Adipocyte (in vitro differentiated cells): ENCODE results near the gene TANC1.
A peak's percentile ranks its signal among the peaks of the same experiment; 100 is the strongest.

ENCODE experiments used
- DNase-seq: peaks from one replicate; pipeline ENCODE4 v3.0.0-alpha.2; 2015; ENCODE audit warnings: low read depth
- H3K27me3 ChIP-seq: replicated peaks from 2 replicates; pipeline ENCODE4 v1.7.0; 2013; ENCODE audit warnings: mild to moderate bottlenecking, low read length, moderate library complexity; ENCODE audit not compliant: control insufficient read depth, insufficient read depth
- H3K36me3 ChIP-seq: 2 replicates; pipeline ENCODE4 v1.7.0; 2013; ENCODE audit warnings: low read length, mild to moderate bottlenecking, moderate library complexity; ENCODE audit not compliant: control insufficient read depth, insufficient read depth, severe bottlenecking
- H3K4me1 ChIP-seq: 2 replicates; pipeline ENCODE4 v1.7.0; 2013; ENCODE audit warnings: mild to moderate bottlenecking, low read length, moderate library complexity; ENCODE audit not compliant: control insufficient read depth, insufficient read depth
- H3K4me3 ChIP-seq: 2 replicates; pipeline ENCODE4 v1.7.0; 2013; ENCODE audit warnings: mild to moderate bottlenecking, low read length, moderate library complexity
- H3K9ac ChIP-seq: 2 replicates; pipeline ENCODE4 v1.7.0; 2013; ENCODE audit warnings: mild to moderate bottlenecking, low read length, moderate library complexity
- H3K9me3 ChIP-seq: 2 replicates; pipeline ENCODE4 v1.7.0; 2013; ENCODE audit warnings: mild to moderate bottlenecking, low read length, moderate library complexity; ENCODE audit not compliant: control insufficient read depth

The TANC1 gene

DNA sequence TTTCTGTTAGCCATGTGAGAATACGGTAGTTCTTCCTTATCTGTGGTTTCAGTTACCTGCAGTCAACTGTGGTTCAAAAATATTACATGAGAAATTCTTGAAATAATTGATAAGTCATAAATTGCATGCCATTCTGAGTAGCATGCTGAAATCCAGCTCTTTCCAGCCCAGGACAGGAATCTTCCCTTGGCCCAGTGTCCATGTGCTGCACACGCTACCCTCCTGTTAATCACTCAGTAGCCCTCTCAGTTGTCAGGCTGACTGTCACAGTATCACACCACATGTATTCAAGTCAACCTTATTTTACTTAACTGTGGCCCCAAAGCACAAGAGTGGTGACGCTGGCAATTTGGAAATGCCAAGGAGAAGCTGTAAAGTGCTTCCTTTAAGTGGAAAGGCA lies 141.1 kb downstream of the TANC1 start:
- Histone ChIP-seq H3K4me1 (peaks cover 3% of the 10 kb centered on the region), H3K27me3 (no peaks in the 10 kb centered on the region), H3K4me3 (no peak overlapping the region), H3K9me3 (no peaks in the 10 kb centered on the region), H3K36me3 (no peaks in the 10 kb centered on the region), H3K9ac (no peak overlapping the region)
- DNase-seq = no peak

- no peaks in the 10 kb centered on the region for H3K27me3 ChIP-seq
- H3K4me3 ChIP-seq = no peak overlapping the region
- H3K4me1 ChIP-seq = peaks cover 3% of the 10 kb centered on the region
- no peaks in the 10 kb centered on the region for H3K9me3 ChIP-seq
- H3K36me3 ChIP-seq = no peaks in the 10 kb centered on the region
- DNase-seq = no peak
- H3K9ac ChIP-seq = no peak overlapping the region
Measured at GRCh38 chr2:159110784-159111183, 142.3 kb downstream of the TANC1 start.

- DNase-seq = no peak
- Histone ChIP-seq H3K9me3 (no peaks in the 10 kb centered on the region), H3K9ac (no peak overlapping the region), H3K4me1 (peaks cover 1% of the 10 kb centered on the region), H3K27me3 (no peaks in the 10 kb centered on the region), H3K4me3 (no peak overlapping the region), H3K36me3 (no peaks in the 10 kb centered on the region)
Measured at GRCh38 chr2:159111346-159111927, 143.0 kb downstream of the TANC1 start.

DNA sequence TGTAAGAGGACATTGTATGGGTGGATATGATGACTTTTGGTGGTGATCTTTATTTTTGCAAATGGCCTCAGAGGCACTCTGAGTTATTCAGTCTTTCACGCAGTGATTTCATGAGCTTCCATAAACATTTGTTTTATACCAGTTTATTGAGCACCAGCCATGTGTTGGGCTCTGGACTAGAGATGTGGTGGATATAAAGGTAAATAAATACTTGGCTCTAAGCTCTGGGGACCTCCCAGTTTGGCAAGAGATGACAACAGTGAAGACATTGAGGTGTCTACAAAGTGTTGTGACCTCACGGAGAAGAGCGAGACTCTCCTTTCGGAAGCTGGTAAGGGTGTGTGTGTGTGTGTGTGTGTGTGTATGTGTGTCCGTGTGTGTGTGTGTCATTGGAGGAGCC lies 146.4 kb downstream of the TANC1 start:
- Histone ChIP-seq H3K9ac (no peak overlapping the region), H3K9me3 (no peaks in the 10 kb centered on the region), H3K27me3 (no peaks in the 10 kb centered on the region), H3K4me1 (no peaks in the 10 kb centered on the region), H3K36me3 (no peaks in the 10 kb centered on the region), H3K4me3 (no peak overlapping the region)
- no peak for DNase-seq

GRCh38 chr2:159116922-159117321 lies 148.5 kb downstream of the TANC1 start:
- no peaks in the 10 kb centered on the region for H3K4me1 ChIP-seq
- H3K9me3 ChIP-seq = no peaks in the 10 kb centered on the region
- H3K4me3 ChIP-seq = no peak overlapping the region
- H3K27me3 ChIP-seq = no peaks in the 10 kb centered on the region
- H3K9ac ChIP-seq = no peak overlapping the region
- no peaks in the 10 kb centered on the region for H3K36me3 ChIP-seq
- no peak for DNase-seq

- H3K9ac ChIP-seq = no peak overlapping the region
- no peaks in the 10 kb centered on the region for H3K36me3 ChIP-seq
- H3K4me3 ChIP-seq = no peak overlapping the region
- no peaks in the 10 kb centered on the region for H3K9me3 ChIP-seq
- no peaks in the 10 kb centered on the region for H3K27me3 ChIP-seq
- DNase-seq = no peak
- no peaks in the 10 kb centered on the region for H3K4me1 ChIP-seq
Measured at GRCh38 chr2:159117658-159118057, 149.2 kb downstream of the TANC1 start.

DNA sequence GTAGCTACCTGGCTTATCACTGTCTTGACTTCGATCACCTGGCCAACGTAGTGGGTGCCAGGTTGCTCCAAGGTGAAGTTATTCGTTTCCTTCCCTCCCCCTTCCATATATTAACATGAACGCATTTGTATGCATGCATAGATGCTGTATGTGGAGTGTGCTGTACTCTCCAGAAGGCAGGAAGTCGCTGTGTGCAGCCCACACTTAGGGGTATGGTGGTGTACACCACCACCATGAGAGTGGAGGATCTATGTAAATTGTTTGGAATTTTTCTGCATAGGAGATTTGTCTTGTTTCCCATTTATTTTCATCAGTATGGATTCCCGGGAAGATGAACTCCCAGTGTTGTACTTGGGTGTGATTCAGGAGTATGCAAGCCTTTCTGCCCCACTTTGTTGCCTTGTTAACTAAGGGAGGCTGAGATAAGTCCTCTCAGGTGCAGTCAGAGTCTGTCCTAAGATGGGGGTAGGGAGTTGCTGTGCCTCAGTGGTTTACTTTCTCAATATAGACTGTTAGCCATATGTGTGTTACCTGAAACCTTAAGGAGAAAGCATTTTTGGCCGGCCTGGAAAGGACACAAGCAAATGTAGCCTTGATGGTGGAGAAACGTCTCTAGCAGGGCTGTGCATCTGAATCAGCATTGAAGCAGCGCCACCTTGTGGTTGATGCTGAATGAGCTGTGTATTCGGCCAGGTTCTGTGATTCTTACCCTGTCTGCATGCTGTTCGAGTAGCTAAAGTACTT lies 149.8 kb downstream of the TANC1 start:
- Histone ChIP-seq H3K4me3 (no peak overlapping the region), H3K36me3 (no peaks in the 10 kb centered on the region), H3K9me3 (no peaks in the 10 kb centered on the region), H3K4me1 (no peaks in the 10 kb centered on the region), H3K9ac (no peak overlapping the region), H3K27me3 (no peaks in the 10 kb centered on the region)
- DNase-seq = peak; percentile 94

GRCh38 chr2:159118859-159119500 lies 150.5 kb downstream of the TANC1 start:
- Histone ChIP-seq H3K4me3 (no peak overlapping the region), H3K36me3 (no peaks in the 10 kb centered on the region), H3K9me3 (no peaks in the 10 kb centered on the region), H3K4me1 (no peaks in the 10 kb centered on the region), H3K27me3 (no peaks in the 10 kb centered on the region), H3K9ac (no peak overlapping the region)
- DNase-seq = no peak

DNA sequence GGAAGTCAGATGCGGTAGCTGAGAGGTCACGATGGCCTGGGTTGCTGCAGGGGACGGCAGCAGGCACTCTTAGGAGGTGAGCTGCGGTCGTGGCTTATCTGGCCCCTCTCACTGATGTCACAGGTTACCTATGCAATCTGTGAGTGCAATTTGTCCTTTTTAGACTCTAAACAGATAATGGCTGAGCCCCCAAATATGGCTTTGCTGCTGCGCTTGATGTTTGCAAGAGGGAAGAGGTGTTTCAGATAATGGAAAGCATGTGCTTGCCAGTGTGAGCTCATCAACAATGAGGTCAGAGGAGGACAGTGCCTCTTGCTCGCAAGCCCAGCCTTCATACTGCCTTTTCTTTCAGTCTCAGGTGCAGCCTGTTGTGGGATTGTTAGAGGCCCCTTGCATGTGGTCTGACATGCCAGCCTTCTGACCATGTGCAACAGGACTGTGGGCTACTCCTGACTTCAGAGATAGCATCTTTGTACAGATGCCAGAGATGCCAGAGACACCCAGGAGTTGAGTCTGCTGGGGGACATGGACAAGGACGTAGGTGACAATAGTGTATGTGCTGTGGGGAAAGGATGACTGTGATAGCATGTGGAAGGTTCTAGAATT lies 151.3 kb downstream of the TANC1 start:
- peaks cover 7% of the 10 kb centered on the region for H3K4me1 ChIP-seq
- H3K9me3 ChIP-seq = no peaks in the 10 kb centered on the region
- no peaks in the 10 kb centered on the region for H3K27me3 ChIP-seq
- no peak overlapping the region for H3K9ac ChIP-seq
- H3K4me3 ChIP-seq = no peak overlapping the region
- H3K36me3 ChIP-seq = no peaks in the 10 kb centered on the region
- peak; percentile 19 for DNase-seq

DNA sequence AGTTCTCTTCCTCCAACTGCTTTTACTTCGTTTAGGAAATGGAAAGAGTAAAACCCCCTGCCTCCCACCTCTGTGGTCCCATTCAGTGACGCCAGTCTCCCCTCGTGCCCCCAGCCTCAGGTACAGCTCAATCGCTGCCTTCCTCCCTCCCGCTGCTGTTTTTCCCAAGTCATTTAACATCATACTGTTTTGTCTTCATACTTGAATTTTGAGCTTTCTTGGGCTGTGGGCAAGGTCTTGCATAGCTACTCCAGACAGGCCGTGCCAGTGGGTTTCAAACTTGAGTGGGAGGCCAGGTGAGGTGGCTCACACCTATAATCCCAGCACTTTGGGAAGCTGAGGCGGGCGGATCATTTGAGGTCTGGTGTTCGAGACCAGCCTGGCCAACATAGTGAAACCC lies 155.3 kb downstream of the TANC1 start:
- H3K36me3 ChIP-seq = no peaks in the 10 kb centered on the region
- H3K4me1 ChIP-seq = peaks cover 29% of the 10 kb centered on the region
- DNase-seq = no peak
- H3K27me3 ChIP-seq = no peaks in the 10 kb centered on the region
- no peak overlapping the region for H3K9ac ChIP-seq
- H3K9me3 ChIP-seq = no peaks in the 10 kb centered on the region
- no peak overlapping the region for H3K4me3 ChIP-seq

DNA sequence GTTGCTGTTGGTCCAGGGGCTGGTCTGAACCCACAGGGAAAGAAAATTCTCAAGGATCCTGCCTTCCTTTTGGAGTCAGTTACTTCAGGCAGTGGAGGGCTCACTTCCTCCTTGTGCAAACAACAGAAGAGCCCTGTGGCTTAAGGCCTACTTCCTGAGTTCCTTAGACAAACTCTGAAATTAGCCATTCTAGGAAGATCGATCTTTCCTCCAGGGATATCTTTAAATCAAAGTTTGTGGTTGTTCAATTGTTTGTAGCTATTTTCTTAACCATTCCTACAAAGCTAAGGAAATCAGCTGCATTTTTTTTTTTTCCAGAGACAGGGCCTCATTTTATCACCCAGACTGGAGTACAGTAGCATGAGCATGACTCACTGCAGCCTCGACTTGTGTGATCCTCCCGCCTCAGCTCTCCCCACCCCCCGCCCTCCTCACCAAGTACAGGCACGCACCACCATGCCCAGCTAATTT lies 156.0 kb downstream of the TANC1 start:
- H3K9ac ChIP-seq = peak overlapping the region; percentile 48
- DNase-seq = peak; percentile 89
- H3K9me3 ChIP-seq = no peaks in the 10 kb centered on the region
- H3K36me3 ChIP-seq = no peaks in the 10 kb centered on the region
- no peak overlapping the region for H3K4me3 ChIP-seq
- no peaks in the 10 kb centered on the region for H3K27me3 ChIP-seq
- H3K4me1 ChIP-seq = peaks cover 35% of the 10 kb centered on the region
